Measurements from ENCODE around the gene UPK3BL2.
"Not testable (repeated sequence)": the region's sequence is repeated elsewhere in the genome, so short reads cannot be mapped to it uniquely, and the experiment has no call there.

Gene UPK3BL2

DNA sequence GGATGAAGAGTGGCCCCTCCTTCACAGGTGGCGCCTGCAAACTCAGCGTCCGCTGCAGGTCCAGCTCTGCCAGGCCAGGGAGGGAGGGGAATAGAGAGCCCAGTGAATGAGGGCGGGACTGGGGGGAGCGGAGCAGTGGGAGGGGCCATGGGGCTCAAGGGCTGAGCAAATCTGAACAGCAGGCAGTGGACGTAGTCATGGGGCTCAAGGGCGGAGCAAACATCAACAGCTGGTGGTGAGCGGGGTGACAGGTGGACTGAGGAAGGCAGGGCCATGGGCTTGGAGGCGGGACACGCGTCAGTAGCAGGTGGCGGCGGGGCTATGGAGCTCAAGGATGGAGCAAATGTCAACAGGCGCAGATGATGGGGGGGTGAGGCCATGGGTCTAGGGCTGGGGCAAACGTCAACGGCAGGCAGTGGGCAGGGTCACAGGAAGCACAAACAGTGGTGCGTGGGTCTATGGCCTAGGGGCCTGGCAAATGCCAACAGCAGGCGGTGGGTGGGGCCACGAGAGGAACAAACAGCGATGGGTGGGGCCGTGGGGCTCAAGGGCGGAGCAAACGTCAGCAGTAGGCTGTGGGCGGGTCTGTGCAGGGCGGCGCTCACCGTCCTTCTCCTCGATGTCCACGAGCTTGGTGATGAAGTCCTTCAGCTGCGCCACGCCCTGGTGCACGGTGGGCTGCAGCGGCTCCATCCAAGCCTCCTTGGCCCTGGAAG is 50.1 kb downstream of the UPK3BL2 start:
- DNase-seq = not testable (repeated sequence)

DNA sequence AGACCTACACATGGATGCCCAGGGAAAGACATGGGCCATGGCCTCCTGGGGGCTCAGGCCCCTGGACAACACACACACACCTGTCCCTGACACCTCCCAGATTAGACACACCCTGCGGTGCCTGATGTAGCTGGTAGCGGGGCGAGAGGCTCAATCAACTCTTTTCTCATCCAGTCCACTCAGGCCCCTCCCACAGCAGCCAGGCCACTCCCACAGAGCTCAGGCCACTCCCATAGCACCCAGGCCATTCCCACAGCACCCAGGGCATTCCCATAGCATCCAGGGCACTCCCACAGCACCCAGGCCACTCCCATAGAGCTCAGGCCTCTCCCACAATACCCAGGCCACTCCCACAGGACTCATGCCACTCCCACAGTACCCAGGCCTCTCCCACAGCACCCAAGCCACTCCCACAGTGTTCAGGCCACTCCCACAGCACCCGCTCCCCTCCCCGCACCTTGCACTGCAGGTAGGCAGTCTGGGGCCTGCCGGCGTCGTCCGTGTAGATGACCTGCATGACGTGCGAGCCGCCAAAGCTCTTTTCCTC is 52.9 kb downstream of the UPK3BL2 start:
- not testable (repeated sequence) for DNase-seq
